Prostate gland (tissue), 2 donors: ENCODE data around the gene BANP.
"Not testable (repeated sequence)": the region's sequence is repeated elsewhere in the genome, so short reads cannot be mapped to it uniquely, and the experiment has no call there.

ENCODE experiments used
- POLR2A ChIP-seq: fragments of 450-650 bp; IDR thresholded peaks from one replicate; pipeline ENCODE4 v1.6.1; 2016; ENCODE audit warnings: antibody characterized with exemption, mild to moderate bottlenecking
- POLR2AphosphoS5 ChIP-seq: sonication (generic); formaldehyde crosslinking; IDR thresholded peaks from one replicate; pipeline ENCODE4 v1.6.1; 2017; ENCODE audit warnings: antibody characterized with exemption
- TF ChIP-seq, protein P1 (sequence below), 4 experiments: fragments of 200-600 bp in 2 of 4; fragments of 450-650 bp in 2 of 4; sonication (generic) in 2 of 4; IDR thresholded peaks; 1 replicate in 3 of 4; 2 replicates in 1 of 4; pipeline ENCODE4 v1.5.1; 2016 to 2019; ENCODE audit warnings: antibody characterized with exemption in 4 of 4, mild to moderate bottlenecking in 2 of 4, moderate library complexity in 2 of 4

DNA sequence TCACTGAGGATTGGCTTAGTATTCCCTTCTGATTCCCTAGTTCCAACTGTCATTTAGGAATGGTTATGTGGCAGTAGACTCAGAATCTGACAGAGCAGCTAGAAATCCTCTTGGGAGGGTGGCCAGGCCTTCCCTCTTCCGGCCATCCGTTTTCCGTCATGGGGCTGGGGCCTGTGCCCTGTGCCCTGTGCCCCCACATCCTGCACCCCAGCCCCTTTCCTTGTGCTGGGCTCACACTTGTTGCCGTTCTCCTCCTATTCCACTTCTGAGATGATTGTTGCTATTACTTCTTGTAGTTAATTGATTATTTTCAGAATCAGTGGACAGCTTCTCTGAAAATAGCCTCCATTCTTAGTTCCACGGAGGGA is 89.6 kb downstream of the BANP start:
- not testable (repeated sequence) for TF ChIP-seq POLR2A, POLR2AphosphoS5
- TF ChIP-seq, protein P1, sequence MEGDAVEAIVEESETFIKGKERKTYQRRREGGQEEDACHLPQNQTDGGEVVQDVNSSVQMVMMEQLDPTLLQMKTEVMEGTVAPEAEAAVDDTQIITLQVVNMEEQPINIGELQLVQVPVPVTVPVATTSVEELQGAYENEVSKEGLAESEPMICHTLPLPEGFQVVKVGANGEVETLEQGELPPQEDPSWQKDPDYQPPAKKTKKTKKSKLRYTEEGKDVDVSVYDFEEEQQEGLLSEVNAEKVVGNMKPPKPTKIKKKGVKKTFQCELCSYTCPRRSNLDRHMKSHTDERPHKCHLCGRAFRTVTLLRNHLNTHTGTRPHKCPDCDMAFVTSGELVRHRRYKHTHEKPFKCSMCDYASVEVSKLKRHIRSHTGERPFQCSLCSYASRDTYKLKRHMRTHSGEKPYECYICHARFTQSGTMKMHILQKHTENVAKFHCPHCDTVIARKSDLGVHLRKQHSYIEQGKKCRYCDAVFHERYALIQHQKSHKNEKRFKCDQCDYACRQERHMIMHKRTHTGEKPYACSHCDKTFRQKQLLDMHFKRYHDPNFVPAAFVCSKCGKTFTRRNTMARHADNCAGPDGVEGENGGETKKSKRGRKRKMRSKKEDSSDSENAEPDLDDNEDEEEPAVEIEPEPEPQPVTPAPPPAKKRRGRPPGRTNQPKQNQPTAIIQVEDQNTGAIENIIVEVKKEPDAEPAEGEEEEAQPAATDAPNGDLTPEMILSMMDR (IDR thresholded peaks at IDR 0.05) = not testable (repeated sequence)
